ENCODE measurements around the gene CERK. TPM values are rescaled to one million over a fixed set of nuclear protein-coding genes. Genes with fewer than 3 reads are reported as not detected.

Gene CERK
- total RNA-seq, 1 experiment from 2014 or later: 34.8 TPM

- in situ Hi-C loops (cut with HindIII; ENCODE audit: low pct_unique_long_range_greater_than_20kb, low sequenced_read_pairs): no loop called here
- DNase-seq (ENCODE audit: low read depth): peak; percentile 29
Measured at GRCh38 chr22:46769191-46769675, 31.2 kb upstream of the CERK start.

- in situ Hi-C loops (cut with HindIII; ENCODE audit: low pct_unique_long_range_greater_than_20kb, low sequenced_read_pairs): no loop called here
- no peak for DNase-seq (ENCODE audit: low read depth)
Measured at GRCh38 chr22:46767249-46767985, 29.4 kb upstream of the CERK start.

- in situ Hi-C loops (cut with HindIII; ENCODE audit: low pct_unique_long_range_greater_than_20kb, low sequenced_read_pairs): no loop called here
- no peak for DNase-seq (ENCODE audit: low read depth)
Measured at GRCh38 chr22:46766611-46767010, 28.6 kb upstream of the CERK start.

- no peak for DNase-seq (ENCODE audit: low read depth)
- in situ Hi-C loops (cut with HindIII; ENCODE audit: low pct_unique_long_range_greater_than_20kb, low sequenced_read_pairs): no loop called here
Measured at GRCh38 chr22:46764779-46765485, 26.9 kb upstream of the CERK start.

DNA sequence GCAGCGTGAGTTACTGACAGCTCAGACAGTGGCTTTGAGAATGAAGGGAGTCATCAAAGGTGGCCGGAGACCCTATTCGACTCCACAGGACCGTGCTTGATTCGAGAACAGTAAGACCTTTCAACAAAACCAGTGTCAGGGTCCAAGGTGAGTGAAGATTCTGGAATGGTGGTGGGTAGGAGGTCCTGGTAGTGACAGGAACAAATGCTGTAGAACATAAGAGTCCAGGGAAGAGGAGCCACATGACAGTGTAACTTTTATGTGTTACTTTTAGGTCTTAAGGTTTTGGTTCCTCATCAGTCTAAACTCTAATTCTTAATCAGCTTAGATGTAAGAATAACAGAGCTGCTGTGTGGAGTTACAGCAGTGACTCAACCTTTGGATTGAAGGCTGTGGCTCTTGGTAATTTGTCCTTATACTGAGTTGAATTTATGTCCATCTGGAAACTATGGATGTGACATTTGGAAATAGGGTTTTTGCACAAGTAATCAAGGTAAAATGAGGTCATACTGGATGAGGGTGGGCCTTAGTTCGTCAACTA is 26.2 kb upstream of the CERK start:
- in situ Hi-C loops (cut with HindIII; ENCODE audit: low pct_unique_long_range_greater_than_20kb, low sequenced_read_pairs): no loop called here
- no peak for DNase-seq (ENCODE audit: low read depth)

DNA sequence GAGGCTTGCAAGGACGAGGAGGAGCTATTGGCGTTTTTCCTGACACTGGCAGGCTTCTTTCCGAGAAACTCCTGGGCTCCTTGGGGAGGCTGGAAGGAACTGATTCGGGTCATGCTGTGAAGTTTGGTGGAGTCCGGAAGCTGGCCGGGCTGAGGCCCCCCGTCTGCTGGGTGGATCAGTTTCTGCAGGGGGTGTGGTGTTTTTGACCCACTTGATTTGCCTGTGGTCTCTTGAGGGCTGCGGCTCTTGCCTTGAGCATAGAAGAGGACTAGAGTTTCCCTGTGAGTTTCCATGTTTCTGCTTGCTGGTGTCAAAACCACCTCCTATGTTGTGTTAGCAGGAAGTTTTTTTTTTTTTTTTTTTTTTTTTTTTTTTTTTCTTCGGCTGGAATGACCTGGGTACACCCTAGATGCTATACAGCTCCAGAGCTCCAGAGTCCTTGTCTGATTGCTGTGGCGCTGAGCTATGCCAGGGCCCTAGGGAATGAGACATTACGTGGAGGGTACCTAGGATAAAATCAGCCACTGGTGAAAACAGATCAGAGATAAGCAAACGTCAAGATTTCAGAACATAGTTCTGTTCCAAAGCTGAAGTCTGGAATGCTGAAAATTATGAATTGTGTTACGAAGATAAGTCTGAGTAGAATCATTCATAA is 25.1 kb upstream of the CERK start:
- peak; percentile 39 for DNase-seq (ENCODE audit: low read depth)
- in situ Hi-C loops (cut with HindIII; ENCODE audit: low pct_unique_long_range_greater_than_20kb, low sequenced_read_pairs): no loop called here

DNA sequence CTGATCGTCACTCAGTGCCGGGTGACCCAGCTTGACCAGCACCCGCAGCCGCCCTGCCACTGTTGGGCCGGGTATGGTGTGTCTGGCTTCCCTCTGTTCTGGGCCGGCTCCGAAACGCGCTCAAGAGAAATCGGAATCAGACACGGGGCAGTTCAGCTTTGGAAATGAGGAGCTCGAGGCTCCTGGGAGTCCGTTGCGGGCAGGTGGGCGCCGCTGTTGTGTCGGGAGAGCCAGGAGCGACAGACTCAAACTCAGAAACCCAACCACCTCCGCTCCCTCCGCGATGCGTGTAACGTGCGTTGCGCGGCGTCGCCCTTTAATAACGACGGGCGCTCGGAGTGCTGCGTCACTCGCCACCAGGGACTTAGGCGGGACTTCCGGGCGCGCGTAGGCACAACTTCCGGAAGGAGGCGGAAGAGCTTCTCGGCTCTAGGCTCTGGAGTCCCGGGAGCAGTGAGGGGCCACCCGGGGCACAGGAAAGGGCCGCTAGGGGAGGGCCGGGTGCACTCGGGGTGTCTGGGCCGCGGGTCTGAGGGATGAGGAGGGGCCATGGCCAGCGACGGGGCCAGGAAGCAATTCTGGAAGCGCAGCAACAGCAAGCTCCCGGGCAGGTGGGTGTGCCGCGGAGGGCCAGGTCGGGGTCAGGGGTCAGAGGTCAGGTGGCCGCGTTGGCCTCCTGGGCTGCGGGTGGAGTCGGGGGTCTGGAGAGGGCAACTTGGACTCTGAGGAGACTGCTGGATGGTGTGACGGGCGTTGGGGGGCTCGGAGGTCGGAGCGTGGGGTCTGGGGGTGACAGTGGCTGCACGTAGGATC is 24.4 kb upstream of the CERK start, which contains the start of gene TBC1D22A:
TBC1D22A (plus strand) TSS at position 413 of the 813 bp plus-strand sequence; CDS start at position 550, 137 bp downstream.
- DNase-seq (ENCODE audit: low read depth): peak; percentile 94
- in situ Hi-C loops (cut with HindIII; ENCODE audit: low pct_unique_long_range_greater_than_20kb, low sequenced_read_pairs): no loop called here

GRCh38 chr22:46761539-46762237 is 23.6 kb upstream of the CERK start:
- in situ Hi-C loops (cut with HindIII; ENCODE audit: low pct_unique_long_range_greater_than_20kb, low sequenced_read_pairs): no loop called here
- no peak for DNase-seq (ENCODE audit: low read depth)

GRCh38 chr22:46761017-46761416 is 23.0 kb upstream of the CERK start:
- in situ Hi-C loops (cut with HindIII; ENCODE audit: low pct_unique_long_range_greater_than_20kb, low sequenced_read_pairs): no loop called here
- DNase-seq (ENCODE audit: low read depth): no peak

DNA sequence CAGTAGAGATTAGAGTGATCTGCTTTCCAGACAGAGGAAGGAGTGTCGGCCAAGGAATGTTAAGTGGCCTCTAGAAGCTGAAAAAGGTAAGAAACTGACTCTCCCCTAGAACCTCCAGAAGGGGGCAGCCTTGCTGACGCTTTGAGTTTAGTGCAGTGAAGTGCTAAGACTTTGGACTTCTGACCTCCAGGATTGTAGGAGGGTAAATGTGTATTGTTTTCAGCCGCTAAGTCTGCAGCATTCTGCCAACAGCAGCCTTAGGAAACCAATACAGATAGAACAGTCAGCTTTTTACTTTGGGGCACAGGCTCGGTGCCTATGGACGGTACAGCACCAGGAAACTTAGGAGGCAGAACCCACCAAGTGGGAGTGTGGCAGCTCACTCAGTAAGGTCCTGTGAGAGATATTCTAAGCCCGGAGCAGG is 20.8 kb upstream of the CERK start:
- peak; percentile 49 for DNase-seq (ENCODE audit: low read depth)
- in situ Hi-C loops (cut with HindIII; ENCODE audit: low pct_unique_long_range_greater_than_20kb, low sequenced_read_pairs): no loop called here

GRCh38 chr22:46758121-46758520 is 20.1 kb upstream of the CERK start:
- in situ Hi-C loops (cut with HindIII; ENCODE audit: low pct_unique_long_range_greater_than_20kb, low sequenced_read_pairs): no loop called here
- no peak for DNase-seq (ENCODE audit: low read depth)

GRCh38 chr22:46757104-46757503 is 19.1 kb upstream of the CERK start:
- DNase-seq (ENCODE audit: low read depth): no peak
- in situ Hi-C loops (cut with HindIII; ENCODE audit: low pct_unique_long_range_greater_than_20kb, low sequenced_read_pairs): no loop called here

GRCh38 chr22:46756097-46756496 is 18.0 kb upstream of the CERK start:
- DNase-seq (ENCODE audit: low read depth): no peak
- in situ Hi-C loops (cut with HindIII; ENCODE audit: low pct_unique_long_range_greater_than_20kb, low sequenced_read_pairs): no loop called here

DNA sequence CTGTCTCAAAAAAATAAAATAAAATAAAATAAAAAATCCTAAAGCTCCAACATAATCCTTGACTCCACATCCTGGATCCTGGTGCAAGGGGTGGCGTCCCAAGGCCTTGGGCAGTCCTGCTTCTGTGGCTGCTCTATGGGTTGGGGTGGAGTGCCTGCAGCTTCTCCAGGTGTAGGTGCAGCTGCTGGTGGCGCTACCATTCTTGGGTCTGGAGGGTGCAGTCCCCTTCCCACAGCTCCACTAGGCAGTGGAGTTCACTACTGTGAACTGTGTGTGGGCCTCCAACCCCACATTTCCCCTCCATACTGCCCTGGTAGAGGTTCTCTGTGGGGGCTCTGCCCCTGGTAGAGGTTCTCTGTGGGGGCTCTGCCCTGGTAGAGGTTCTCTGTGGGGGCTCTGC is 17.5 kb upstream of the CERK start:
- in situ Hi-C loops (cut with HindIII; ENCODE audit: low pct_unique_long_range_greater_than_20kb, low sequenced_read_pairs): no loop called here
- DNase-seq (ENCODE audit: low read depth): no peak

- in situ Hi-C loops (cut with HindIII; ENCODE audit: low pct_unique_long_range_greater_than_20kb, low sequenced_read_pairs): no loop called here
- DNase-seq (ENCODE audit: low read depth): no peak
Measured at GRCh38 chr22:46754826-46755225, 16.8 kb upstream of the CERK start.

DNA sequence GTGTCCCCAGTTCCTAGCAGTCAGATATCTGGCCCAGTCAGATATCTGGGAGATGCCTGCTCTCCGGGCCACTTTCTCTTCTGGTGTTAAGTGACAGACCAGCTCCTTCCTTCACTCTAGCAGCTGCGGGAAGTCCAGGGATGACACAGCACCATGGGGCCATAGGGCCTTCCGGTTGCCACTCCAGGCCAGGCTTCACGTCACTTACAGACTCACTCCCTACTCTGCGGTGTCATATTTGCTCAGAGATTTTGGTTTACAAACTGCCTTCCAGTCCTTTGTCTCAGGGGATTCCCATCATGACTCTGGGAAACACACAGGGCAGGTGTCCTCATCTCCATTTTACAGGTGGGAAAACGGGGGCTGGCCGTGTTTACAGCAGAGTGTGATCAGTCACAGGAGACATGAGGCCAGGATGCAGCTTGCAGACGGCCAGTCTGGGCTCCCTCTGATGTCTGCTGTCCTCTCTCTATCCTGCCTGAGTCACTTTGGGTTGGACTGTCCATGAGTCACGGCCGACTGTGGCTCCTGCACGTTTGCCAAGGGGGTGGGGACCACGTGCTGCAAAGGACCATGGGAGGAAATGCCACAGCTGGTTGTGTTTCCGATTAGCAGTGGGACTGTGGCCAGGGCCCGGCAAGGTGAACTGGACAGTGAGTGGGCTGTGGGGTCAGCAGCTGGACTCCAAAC is 16.2 kb upstream of the CERK start:
- peak; percentile 98 for DNase-seq (ENCODE audit: low read depth)
- in situ Hi-C loops (cut with HindIII; ENCODE audit: low pct_unique_long_range_greater_than_20kb, low sequenced_read_pairs): no loop called here

DNA sequence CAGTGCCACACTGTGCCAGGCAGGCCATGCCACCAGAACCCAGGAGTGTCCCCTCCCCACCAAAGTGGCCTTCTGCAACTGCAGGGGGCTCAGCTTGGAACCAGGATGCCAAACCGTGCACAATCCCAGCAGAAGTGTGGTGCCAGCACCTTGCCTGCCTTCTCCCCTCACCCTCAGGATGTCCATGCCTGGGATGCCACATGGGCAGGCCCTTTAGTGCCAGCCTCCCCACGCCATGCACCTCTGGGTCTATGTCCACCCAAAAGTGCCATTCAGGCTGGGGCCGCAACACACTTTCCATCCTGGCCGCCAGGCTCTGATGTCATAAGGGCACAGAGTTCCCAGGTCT is 15.7 kb upstream of the CERK start:
- DNase-seq (ENCODE audit: low read depth): no peak
- in situ Hi-C loops (cut with HindIII; ENCODE audit: low pct_unique_long_range_greater_than_20kb, low sequenced_read_pairs): no loop called here

Data from Caki2 (cell line).